Measurements from ENCODE around the gene TMOD4.

- TF ChIP-seq CTCF (IDR thresholded peaks at IDR 0.05) (no peak), POLR2A (IDR thresholded peaks at IDR 0.05) (no peak)
Observed at GRCh38 chr1:151145304-151146071, 30.3 kb downstream of the TMOD4 start.

Data from body of pancreas (tissue), 4 donors.